ENCODE measurements around the gene SIRT3.

- no peak for TF ChIP-seq CTCF (conservative IDR thresholded peaks at IDR 0.05 in 1 of 2, IDR thresholded peaks at IDR 0.05 in 1 of 2; ENCODE audit: low read depth in 1 of 2, low read length in 2 of 2)
- TF ChIP-seq EZH2 (IDR thresholded peaks at IDR 0.05; ENCODE audit: low read length, missing control alignments) = no peak
Observed at GRCh38 chr11:203056-203944, 32.8 kb downstream of the SIRT3 start.
